Esophagus muscularis mucosa (tissue), 4 donors: Measurements from ENCODE around the gene PTGIS.

ENCODE experiments used
- EP300 ChIP-seq: sonication (generic); formaldehyde crosslinking; IDR thresholded peaks from one replicate; pipeline ENCODE4 v1.6.1; 2017; ENCODE audit warnings: antibody characterized with exemption
- POLR2AphosphoS5 ChIP-seq, 2 donors: sonication (generic); formaldehyde crosslinking; IDR thresholded peaks; one replicate each; pipeline ENCODE4 v1.6.1; 2017; ENCODE audit warnings: antibody characterized with exemption in 2 of 2
- TF ChIP-seq, protein P1 (sequence below), 3 experiments: fragments of 200-600 bp in 2 of 3; fragments of 450-650 bp in 1 of 3; sonication (generic) in 2 of 3; IDR thresholded peaks; one replicate each; pipeline ENCODE4 v1.5.1; 2017 to 2019; ENCODE audit warnings: antibody characterized with exemption in 3 of 3, mild to moderate bottlenecking in 2 of 3, moderate library complexity in 1 of 3

DNA sequence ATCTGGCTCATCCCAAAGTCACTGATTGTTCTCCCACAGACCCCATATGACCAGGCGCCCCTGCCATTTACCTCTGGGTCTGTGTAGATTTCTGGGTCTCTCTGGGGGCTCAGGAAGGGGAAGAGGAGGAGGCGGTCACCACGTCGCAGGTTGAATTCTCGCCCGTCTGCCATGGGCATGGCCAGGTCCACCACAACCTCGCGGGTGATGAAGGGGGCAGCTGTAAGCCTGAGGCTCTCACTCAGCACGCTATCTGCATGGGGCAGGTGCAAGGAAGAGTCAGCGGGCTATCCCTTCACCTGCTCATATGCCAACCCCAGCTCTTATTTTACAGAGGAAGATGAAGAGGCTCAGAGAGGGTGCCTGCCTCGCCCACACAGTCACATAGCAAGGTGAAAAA, 54.9 kb downstream of the PTGIS start:
- TF ChIP-seq, protein P1, sequence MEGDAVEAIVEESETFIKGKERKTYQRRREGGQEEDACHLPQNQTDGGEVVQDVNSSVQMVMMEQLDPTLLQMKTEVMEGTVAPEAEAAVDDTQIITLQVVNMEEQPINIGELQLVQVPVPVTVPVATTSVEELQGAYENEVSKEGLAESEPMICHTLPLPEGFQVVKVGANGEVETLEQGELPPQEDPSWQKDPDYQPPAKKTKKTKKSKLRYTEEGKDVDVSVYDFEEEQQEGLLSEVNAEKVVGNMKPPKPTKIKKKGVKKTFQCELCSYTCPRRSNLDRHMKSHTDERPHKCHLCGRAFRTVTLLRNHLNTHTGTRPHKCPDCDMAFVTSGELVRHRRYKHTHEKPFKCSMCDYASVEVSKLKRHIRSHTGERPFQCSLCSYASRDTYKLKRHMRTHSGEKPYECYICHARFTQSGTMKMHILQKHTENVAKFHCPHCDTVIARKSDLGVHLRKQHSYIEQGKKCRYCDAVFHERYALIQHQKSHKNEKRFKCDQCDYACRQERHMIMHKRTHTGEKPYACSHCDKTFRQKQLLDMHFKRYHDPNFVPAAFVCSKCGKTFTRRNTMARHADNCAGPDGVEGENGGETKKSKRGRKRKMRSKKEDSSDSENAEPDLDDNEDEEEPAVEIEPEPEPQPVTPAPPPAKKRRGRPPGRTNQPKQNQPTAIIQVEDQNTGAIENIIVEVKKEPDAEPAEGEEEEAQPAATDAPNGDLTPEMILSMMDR (IDR thresholded peaks at IDR 0.05) = no peak
- TF ChIP-seq POLR2AphosphoS5 (IDR thresholded peaks at IDR 0.05) (no peak), EP300 (no peak)
